Measurements from ENCODE around the gene CLCN1.

The CLCN1 gene

DNA sequence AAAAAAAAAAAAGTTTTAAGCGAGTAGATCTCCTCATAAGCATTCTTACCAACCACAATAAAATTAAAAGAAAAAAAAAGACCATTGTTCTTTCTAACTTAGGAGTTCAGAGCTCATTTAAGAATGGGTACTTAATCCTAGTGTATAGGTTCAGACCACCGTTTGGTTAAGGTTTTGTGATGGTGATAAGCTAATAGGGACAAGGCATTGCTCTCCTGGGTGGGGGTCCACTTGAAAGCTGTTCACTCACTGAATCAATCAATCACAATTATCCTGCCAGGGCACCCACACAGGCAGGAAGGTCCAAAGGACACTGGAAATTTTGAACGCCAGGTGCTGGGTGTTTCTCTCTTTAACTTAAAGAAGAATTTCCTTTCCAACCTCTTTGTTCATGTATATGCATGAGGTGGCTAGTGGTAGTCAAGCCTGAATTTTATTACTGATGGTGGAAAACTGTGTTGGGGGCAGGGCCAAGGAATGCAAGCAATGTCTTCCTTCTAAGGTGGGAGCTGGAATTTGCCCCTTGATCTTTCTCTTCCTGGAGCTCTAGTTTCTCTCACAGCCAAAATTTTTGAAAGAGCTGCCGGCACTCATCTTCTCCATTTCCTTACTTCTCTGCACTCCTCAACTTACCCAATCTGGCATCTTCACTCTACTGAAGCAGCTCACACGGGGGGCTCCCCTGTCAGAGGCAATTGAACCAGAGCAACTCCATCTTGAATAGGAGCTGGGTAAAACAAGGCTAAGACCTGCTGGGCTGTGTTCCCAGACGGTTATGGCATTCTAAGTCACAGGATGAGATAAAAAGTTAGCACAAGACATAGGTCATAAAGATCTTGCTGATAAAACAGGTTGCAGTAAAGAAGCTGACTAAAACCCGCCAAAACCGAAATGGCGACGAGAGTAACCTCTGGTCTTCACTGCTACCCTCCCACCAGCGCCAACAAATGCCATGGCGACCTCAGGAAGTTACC is 54.1 kb downstream of the CLCN1 start:
- peak in 1 of 2 experiments; percentile 12 for DNase-seq

DNA sequence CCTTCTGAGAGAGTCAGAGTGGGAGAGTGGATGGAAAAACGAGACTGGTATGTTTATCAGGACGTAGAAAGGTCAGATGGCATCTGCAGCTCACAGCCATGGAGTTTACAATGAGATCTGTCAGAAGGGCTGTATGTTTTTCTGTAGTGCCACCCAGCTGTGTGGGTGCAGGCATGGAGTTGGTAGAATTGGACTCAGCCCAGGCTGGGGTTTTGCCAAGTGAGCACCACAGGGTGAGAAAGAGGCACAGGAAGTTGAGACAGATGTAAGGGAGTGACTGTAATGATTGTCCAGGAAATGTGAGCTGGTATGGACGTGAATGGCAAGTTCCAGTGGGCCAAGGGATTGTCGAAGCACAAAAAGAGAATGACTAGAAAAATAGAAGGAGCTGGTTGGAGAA is 56.2 kb downstream of the CLCN1 start:
- DNase-seq = no peak

DNA sequence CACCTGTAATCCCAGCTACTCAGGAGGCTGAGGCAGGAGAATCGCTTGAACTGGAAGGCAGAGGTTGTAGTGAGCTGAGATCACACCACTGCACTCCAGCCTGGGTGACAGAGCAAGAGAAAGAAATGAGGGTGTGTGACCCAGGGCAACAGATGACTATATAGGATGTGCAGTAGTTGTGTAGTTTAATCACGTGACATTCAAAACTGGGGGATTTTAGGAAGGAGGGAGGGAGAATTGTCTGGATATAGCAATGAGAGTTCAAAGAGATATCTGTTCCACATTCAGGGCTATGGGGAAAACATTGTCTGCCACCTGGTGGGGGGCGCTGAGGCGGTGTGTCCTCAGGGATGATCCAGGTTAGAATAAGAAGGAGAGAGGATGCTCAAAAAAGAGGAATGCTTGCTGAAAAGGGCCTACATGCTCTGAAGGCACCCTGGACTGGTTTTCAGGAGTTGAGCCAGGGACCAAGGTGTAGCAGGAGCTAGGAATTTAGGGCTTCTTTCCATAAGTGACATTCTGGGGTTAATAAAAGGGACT is 57.4 kb downstream of the CLCN1 start:
- peak in 1 of 2 experiments; percentile 11 for DNase-seq

DNA sequence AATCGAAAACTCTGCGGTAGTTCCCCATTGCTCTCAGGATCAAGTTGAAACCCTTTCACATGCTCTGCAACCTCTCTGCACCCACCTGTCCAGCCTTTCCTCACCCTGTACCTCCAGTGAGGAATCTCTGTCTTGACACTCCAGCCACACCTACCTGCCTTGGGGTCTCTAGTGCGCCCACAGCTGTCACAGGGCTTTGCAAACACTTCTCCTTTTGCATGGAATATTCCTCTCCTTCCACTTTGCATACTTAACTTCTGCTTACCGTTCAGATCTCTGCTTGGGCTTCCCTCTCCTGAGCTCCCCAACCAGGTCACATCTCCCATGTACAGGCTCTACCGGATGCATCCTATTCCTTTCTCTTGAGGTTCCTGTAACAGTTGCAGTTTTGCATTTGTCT is 58.6 kb downstream of the CLCN1 start:
- no peak for DNase-seq

DNA sequence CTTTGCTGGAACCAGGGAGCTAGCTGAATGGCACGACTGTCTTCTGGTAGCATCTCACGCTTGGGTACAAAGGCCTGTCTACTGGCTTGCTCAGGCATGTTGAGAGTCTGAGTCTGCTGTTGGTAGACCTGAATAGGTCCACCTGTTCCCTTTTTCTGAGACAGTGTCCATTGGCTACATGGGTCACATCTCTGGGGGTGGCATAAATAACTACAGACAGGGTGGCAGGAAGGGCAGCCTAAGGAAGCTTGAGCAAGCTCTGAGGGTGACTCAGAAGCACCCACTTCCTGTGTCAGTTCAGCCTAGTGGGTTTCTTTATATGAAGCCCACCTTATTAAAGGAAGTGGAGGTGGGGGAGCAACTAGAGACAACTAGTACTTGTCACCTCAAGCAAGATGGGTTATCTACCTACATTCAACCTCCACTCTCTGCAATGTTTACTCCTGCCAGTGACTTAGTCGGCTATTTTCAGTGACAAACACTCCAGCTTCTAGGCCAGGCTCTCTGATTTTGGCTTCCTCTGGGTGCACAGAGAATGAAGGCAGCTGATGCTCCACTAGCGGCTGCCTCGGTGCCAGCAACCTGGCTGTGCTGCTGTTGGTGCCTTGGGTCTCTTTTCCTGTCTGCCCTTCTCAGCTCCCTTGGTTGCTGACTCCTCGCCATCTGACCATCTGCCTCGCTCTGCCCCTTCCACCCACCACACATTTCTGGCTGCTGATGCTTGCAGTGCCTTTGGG is 59.6 kb downstream of the CLCN1 start:
- DNase-seq = no peak

DNA sequence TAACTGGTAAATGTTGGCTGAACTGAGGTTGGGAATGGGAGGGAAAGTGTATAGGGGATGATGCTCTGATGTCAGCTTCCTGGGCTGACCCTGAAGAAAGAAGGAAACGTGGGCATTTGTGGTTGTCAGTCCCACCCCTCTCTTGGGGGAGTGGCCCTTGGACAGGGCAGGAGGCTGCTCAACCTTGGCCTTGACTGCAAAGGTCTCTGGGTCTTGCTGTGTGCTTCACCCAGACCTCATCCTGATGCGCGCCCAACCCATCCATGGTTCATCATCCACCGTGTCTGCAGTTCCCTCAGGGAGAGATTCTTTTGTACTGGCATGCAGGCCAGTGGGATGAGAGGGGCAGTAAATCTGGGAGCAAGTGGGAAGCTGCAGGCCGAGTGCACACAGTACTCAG is 60.5 kb downstream of the CLCN1 start:
- DNase-seq = no peak

DNA sequence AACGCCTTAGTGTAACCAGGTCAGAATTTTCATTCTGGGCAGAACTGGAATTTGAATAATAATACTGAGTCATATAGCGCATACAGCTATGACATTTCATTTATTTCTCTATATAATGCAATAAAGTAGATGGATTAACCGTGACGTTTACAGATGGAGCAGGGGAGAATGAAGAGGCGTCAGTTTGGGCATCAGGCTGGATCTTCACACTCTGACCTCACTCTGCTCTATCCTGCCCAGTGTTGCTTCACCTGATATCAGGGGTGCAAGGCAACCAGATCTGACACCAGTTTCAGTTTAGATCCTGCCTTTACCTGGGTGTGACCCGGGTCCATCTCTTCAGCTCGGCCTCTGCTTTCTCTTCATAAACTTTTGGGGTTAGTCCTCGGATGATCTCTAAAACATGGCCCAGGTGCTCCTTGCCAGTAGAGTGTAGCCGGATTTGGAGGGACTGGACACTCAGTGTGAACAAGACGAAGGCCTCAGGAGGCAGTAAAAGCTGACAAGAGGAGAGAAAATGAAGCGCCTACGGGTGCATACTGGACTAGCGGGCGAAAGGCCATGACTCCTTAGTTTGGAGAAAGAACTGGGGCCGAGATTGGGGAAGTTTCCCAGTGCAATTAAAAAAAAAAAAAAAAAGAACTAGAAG is 63.8 kb downstream of the CLCN1 start:
- DNase-seq = peak in 1 of 2 experiments; percentile 40

DNA sequence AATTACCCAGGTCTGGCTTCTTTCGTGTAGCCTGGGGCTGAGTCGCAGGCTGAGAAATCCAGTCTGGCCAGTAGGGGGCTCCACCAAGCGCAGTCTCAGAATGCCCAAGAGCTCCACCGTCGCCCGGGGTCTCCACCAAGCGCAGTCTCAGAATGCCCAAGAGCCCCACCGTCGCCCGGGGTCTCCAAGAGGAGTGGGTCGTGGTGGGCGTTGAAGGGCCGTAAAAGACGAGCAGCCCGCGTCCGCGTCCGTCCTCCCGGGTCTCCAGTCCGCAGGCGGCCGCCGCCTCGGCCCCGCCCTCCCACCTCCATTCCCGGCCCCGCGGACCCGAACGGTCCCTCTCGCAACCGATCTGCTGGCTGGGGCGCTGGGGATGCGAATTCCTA is 64.3 kb downstream of the CLCN1 start:
- DNase-seq = peak; percentile 67 to 90

DNA sequence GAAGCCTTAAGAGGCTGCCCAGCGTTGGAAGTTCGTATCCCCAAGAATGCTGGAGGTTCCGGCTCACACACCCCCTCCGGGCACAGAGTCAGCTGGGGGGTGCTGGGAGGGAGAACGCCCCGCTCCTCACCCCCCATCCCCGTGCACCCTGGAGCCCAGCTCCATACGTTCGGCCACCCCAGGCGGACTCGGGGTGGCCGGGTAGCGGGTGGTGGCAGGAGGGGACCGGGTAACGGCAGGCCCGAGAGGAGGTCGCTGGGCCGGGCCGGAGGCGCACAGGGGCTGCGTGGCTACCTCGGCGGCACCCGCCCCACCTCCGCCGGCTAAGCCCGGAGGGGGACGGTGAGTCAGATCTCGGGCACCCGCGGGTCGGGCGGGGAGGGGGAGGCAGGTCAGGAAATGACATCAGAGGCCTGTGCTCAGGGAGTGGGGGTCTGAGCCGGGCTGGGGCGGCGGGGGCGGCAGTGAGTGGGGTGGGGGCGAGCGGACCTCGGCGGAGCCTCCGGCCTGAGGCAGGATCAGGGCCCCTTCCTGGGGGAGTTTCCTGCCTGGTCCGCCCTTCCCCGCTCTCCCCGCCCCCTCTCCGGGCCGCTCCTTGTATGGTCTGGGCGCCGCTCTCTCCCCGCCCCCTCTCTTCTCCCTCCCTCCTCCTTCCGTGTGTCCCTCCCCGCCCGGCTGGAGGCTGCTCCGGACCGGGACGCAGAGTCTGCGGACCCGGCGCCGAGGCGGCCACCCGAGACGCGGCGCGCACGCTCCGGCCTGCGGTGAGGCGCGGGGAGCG is 64.9 kb downstream of the CLCN1 start, which contains the start of gene ZYX:
TSS of gene ZYX (plus strand) at position 700 of the 781 bp plus-strand sequence. CDS start 227 bp downstream, outside the sequence.
- DNase-seq = peak in 1 of 2 experiments; percentile 87

DNA sequence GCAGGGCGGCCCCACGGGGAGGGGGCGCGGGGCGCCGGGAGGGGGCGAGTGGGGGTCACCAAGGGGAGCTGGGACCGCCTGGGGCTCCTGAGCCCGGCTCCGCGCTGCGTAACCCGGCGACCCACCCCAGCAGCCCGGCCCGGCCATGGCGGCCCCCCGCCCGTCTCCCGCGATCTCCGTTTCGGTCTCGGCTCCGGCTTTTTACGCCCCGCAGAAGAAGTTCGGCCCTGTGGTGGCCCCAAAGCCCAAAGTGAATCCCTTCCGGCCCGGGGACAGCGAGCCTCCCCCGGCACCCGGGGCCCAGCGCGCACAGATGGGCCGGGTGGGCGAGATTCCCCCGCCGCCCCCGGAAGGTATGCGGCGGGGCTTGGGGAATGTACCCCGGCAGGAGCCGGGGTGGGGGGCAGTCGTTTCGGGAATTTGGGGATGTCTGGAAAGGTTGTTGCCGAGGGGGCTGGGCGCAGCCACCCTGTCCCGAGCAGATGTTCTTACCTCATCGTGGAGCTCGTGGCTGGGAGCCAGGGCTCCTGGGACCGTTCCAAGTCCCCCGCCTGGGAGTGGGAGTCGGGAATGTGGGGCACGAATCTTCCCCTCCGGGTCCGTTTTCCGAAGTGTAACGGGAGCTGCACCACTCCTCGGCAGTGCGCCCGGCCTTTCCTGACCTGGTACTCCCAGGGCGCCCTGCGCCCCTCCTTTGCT is 65.7 kb downstream of the CLCN1 start:
- DNase-seq = peak in 1 of 2 experiments; percentile 57

DNA sequence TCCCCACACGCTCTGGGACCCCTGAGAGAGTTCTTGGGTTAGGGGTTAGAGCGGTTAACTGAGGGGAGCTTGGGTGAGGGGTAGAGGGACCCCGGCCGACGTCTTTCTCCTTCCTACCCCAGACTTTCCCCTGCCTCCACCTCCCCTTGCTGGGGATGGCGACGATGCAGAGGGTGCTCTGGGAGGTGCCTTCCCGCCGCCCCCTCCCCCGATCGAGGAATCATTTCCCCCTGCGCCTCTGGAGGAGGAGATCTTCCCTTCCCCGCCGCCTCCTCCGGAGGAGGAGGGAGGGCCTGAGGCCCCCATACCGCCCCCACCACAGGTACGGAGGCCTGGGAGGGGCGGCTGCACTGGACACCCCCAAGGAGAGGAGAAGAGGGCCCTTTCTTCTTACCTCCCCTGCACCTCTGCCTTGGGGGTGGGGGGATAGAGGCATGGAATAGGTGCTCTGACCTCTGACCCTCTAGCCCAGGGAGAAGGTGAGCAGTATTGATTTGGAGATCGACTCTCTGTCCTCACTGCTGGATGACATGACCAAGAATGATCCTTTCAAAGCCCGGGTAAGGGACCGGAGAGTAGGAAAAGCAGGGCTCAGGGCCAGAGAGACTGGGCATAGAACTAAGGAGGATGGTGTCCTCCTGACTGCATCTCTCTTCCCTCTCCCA is 66.3 kb downstream of the CLCN1 start:
- peak in 1 of 2 experiments; percentile 32 for DNase-seq

DNA sequence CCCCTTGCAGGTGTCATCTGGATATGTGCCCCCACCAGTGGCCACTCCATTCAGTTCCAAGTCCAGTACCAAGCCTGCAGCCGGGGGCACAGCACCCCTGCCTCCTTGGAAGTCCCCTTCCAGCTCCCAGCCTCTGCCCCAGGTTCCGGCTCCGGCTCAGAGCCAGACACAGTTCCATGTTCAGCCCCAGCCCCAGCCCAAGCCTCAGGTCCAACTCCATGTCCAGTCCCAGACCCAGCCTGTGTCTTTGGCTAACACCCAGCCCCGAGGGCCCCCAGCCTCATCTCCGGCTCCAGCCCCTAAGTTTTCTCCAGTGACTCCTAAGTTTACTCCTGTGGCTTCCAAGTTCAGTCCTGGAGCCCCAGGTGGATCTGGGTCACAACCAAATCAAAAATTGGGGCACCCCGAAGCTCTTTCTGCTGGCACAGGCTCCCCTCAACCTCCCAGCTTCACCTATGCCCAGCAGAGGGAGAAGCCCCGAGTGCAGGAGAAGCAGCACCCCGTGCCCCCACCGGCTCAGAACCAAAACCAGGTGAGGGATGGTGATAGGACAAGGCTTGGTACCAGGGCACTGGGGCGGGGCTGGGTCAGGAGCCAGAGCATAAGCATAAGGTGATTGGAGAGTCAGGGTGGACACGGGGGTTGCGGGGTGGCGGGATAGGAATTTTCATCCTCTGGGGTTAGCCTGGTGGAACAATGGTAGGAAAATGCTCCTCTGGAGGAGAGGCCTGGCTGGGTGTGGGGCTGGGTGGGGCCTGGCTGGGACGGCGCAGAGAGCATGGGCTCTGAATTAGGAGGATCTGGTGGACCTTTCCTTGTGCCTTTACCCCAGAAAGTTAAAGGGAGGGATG is 67.1 kb downstream of the CLCN1 start:
- DNase-seq = no peak

DNA sequence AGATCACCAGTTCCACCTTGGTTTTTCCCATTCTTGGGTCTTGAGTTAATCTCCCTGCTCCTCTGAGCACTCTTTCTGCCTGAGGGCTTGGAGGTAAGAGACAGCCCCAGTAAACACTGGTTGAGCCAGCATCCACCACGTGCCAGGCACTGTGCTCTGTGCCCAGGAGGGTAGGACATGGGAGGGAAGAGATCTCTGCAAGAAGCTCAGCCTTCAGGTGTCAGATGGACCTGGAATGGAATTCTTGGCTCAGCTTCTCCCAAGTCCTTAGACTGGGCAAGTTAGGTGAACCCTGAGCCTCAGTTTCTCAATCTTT is 67.7 kb downstream of the CLCN1 start:
- DNase-seq = no peak

DNA sequence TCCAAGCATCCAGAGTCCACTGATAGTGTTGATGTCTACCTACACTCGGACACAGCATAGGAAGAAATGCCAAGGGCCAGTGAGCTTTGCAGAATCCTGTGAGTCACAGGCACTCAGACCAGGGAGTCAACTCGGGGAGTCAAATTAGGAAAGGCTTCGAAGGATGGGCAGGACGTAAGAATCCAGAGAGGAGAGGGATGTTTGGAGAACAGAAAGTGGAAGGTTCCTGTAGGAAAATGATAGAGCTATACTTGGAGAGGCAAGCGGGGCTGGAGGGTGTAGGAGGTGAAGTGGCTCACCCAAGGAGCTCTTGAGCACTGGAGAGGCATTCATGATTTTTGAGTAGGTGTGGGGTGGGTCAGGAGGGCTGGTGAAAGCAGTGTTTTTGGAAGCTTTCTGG is 68.2 kb downstream of the CLCN1 start:
- no peak for DNase-seq

DNA sequence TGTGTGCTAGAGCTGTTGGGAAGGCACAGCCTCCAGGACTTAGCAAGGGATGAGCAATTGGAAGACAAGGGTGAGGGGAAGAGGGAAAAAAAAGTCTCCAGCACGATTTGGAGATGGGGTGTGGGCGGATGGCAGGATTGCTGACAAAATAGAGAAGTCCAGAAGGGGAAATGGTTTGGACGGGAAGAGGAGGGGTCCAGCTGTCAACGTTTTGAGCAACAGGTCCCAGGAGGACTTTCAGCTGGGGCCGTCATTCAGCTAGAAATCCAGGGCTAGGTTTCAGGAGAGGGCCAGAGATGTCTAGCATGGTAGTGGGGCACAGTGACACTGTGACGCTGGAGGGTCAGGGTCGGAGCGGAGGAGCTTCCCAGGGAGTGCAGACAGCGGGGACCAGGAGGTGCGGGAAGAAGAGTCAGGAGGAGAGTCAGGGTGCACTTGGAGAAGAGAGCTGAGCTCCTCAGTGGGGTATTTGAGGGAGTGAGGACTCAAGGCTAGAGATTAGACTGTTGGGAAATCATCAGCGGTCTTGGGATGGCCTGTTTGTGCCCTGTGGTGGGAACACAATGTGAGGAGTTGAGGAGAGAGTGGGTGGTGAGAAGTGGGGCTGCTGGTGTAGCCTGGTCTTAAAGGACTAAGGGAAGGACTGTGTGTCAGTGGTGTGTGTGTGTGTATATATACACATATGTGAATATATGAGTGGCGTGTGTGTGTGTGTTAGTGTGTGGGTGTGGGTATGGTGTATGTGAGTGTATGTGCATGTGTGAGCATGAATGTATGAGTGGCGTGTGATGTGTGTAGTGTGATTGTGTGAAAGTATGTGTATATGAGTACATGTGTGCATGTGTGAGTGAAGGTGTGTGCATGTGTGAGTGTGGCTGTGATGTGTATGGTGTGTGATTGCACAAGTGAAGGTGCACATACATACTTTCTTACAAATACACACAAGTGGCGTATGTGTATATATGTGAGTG is 69.0 kb downstream of the CLCN1 start:
- no peak for DNase-seq

DNA sequence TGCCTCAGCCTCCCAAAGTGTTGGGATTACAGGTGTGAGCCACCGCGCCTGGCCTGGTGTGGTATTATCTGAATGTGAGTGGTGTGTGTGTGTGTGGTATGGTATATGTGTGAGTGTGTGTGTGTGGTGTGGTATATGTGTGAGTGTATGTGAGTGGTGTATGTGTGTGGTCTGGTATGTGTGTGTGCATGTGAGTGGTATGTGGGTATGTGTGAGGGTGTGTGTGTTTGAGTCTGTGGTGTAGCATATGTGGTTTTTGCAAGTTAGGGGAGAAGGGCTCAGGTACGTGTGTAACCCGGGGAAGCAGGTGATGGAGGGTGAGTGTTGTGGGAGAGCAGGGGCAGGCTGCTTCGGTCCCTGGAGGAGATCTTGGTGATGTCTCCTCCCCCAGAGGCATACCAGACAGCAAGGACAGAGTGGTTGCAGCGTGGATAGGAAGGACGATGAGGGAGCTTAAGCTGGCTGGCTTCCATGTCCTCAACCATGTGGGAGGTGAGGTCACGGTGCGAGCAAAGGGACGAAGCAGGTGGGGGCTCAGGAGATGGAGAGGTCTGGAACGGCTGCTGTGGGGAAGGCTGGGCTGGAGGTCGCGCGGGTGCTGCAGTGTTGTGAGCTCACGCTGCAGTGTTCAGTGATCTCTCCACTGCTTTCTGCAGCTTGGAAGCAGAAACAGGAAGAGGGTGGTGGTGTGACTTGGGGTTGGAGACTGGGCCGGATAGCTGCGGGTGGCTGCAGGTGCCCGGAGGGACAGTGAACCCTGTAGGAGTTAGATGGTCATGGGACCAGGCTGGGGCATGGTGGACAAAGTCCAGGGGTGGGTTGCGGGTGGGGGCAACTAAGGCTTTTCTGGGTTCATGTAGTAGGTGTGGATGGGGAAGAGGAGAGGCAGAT is 70.2 kb downstream of the CLCN1 start:
- DNase-seq = no peak

DNA sequence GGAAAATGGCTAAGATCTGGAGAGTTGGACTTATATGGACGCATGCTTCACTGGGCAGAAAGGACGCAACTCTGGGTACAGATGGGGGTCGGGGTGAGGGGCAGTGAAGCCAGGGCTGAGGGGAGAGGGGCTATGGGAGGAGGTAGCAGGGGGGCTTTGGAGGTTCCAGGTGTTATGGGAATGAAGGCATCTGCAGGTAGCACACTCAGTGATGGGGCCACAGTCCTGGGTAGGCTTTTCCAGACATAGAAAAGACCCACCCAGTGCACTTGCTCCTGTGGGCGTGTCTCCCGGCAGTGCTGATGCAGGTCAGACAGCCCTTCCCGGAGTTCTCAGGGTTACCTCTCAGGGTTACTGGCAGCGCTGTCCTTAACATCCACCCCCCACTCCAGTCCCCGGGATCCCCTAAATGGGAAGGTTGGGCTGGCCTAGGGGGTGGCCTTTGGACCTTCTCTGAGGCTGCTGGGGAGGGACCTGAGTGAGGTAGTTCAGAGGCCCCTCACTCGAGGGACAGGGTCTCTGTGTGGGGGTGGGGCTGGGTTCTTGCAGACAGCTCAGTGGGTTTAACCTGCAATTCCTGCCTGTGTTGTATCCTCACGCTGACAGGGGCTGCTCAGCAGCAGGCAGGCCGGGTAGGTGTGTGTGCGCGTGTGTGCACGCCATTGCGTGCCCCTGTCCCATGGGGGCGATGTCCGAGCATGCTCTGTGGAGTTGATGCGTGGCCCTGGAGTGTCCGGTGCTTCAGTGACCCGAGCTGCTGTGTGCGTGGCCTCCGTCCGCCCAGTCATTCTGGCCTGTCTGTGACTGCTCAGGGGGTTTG is 71.5 kb downstream of the CLCN1 start:
- no peak for DNase-seq
